H1 (cell line): ENCODE results near the gene DHRS7B. TPM values are rescaled to one million over a fixed set of nuclear protein-coding genes. Genes with fewer than 3 reads are reported as not detected.
A peak's percentile ranks its signal among the peaks of the same experiment; 100 is the strongest.

ENCODE experiments used
- CTCF ChIA-PET: fragments of 300-600 bp; sonication (Branson Sonifier 250); formaldehyde crosslinking; loops from one replicate; lab custom pipeline; 2021; ENCODE audit not compliant: partially characterized antibody; lab: Charles Lee
- POLR2A ChIA-PET: fragments of 300-600 bp; sonication (Branson Sonifier 250); formaldehyde crosslinking; loops from one replicate; lab custom pipeline; 2021; ENCODE audit warnings: inconsistent platforms; ENCODE audit not compliant: partially characterized antibody; lab: Charles Lee
- DNase-seq, 2 experiments: peaks; one replicate each; pipeline versions ENCODE4 v3.0.0 to v3.0.0-alpha.2; 2010 to 2022; ENCODE audit warnings: low spot score in 2 of 2, low read depth in 1 of 2, mixed read lengths in 1 of 2
- FAIRE-seq: peaks from 2 replicates; lab custom pipeline; 2011; peaks lifted over from hg19 to GRCh38; lab: Jason Lieb, UNC
- H2AFZ ChIP-seq: 2 replicates; pipeline ENCODE4 v1.8.1; 2012; ENCODE audit warnings: low read length, inconsistent platforms
- H2AK5ac ChIP-seq: 2 replicates; pipeline ENCODE4 v1.6.1; 2013; ENCODE audit warnings: low read depth, low read length
- H2BK120ac ChIP-seq: replicated peaks from 2 replicates; pipeline ENCODE3; 2013; ENCODE audit warnings: low read depth, low read length, inconsistent platforms
- H2BK12ac ChIP-seq: 2 replicates; pipeline ENCODE4 v1.6.1; 2013; ENCODE audit warnings: low read depth, low read length
- H2BK15ac ChIP-seq: 2 replicates; pipeline ENCODE4 v1.6.1; 2013; ENCODE audit warnings: low read length
- H2BK20ac ChIP-seq: 2 replicates; pipeline ENCODE4 v1.6.1; 2013; ENCODE audit warnings: low read length
- H2BK5ac ChIP-seq: 2 replicates; pipeline ENCODE4 v1.6.1; 2013; ENCODE audit warnings: low read depth, low read length
- H3K14ac ChIP-seq: 2 replicates; pipeline ENCODE4 v1.6.1; 2013; ENCODE audit warnings: inconsistent platforms; ENCODE audit not compliant: insufficient read length
- H3K18ac ChIP-seq: 2 replicates; pipeline ENCODE4 v1.6.1; 2013; ENCODE audit warnings: low read length; ENCODE audit errors: extremely low read depth
- H3K23ac ChIP-seq: 2 replicates; pipeline ENCODE4 v1.6.1; 2013; ENCODE audit warnings: inconsistent platforms; ENCODE audit not compliant: insufficient read length
- H3K23me2 ChIP-seq: 2 replicates; pipeline ENCODE4 v1.6.1; 2013; ENCODE audit warnings: low read depth, low read length
- H3K27ac ChIP-seq: 2 replicates; pipeline ENCODE4 v1.6.1; 2011; ENCODE audit warnings: low read depth, low read length, inconsistent platforms
- H3K27me3 ChIP-seq, 4 experiments: replicated peaks in 1 of 4; 1 replicate in 1 of 4; 2 replicates in 3 of 4; pipeline versions ENCODE4 v1.6.1 to v1.8.1; 2011 to 2013; ENCODE audit warnings: low read length in 3 of 4, mild to moderate bottlenecking in 3 of 4, inconsistent platforms in 2 of 4, mixed read lengths in 2 of 4, moderate library complexity in 1 of 4; ENCODE audit not compliant: control insufficient read depth in 3 of 4, insufficient read depth in 3 of 4; ENCODE audit errors: extremely low read depth in 1 of 4
- H3K36me3 ChIP-seq, 4 experiments: 2 replicates each; pipeline versions ENCODE4 v1.6.1 to v1.8.1; 2011 to 2013; ENCODE audit warnings: mild to moderate bottlenecking in 4 of 4, low read length in 3 of 4, moderate library complexity in 2 of 4, control low read depth in 1 of 4, inconsistent platforms in 1 of 4; ENCODE audit not compliant: insufficient read depth in 4 of 4, control insufficient read depth in 2 of 4
- H3K4ac ChIP-seq: replicated peaks from 2 replicates; pipeline ENCODE3; 2013; ENCODE audit warnings: low read length, low read depth, mixed read lengths, inconsistent platforms; ENCODE audit not compliant: insufficient read length
- H3K4me1 ChIP-seq, 4 experiments: replicated peaks in 1 of 4; 1 replicate in 1 of 4; 2 replicates in 3 of 4; pipeline versions ENCODE4 v1.6.1 to v1.8.1; 2011 to 2013; ENCODE audit warnings: low read length in 3 of 4, inconsistent platforms in 2 of 4, mixed read lengths in 1 of 4; ENCODE audit not compliant: insufficient read depth in 4 of 4, control insufficient read depth in 3 of 4
- H3K4me2 ChIP-seq, 2 experiments: 2 replicates each; pipeline versions ENCODE4 v1.6.1 to v1.8.1; 2011 to 2013; ENCODE audit warnings: low read depth in 2 of 2, low read length in 2 of 2, control low read depth in 1 of 2, inconsistent platforms in 1 of 2, mild to moderate bottlenecking in 1 of 2; ENCODE audit not compliant: insufficient read depth in 1 of 2
- H3K4me3 ChIP-seq, 4 experiments: fragments of 200-600, 300-600 bp in 1 of 4; sonication (generic), shearing (Covaris generic), sonication (Bioruptor Twin) in 1 of 4; 2 replicates each; pipeline versions ENCODE4 v1.5.1 to v1.8.1; 2011 to 2016; ENCODE audit warnings: low read length in 4 of 4, low read depth in 3 of 4, control low read depth in 2 of 4, inconsistent platforms in 2 of 4, mild to moderate bottlenecking in 2 of 4, mixed read lengths in 1 of 4, moderate library complexity in 1 of 4; ENCODE audit not compliant: insufficient read depth in 2 of 4; ENCODE audit errors: extremely low read depth in 1 of 4
- H3K56ac ChIP-seq: replicated peaks from 2 replicates; pipeline ENCODE3; 2013; ENCODE audit warnings: low read depth, mild to moderate bottlenecking, mixed read lengths, low read length, inconsistent platforms; ENCODE audit not compliant: insufficient read length
- H3K79me1 ChIP-seq: 2 replicates; pipeline ENCODE4 v1.6.1; 2013; ENCODE audit warnings: low read depth, low read length, control low read depth
- H3K79me2 ChIP-seq, 2 experiments: 2 replicates each; pipeline versions ENCODE4 v1.6.1 to v1.8.1; 2012 to 2013; ENCODE audit warnings: low read length in 2 of 2, mild to moderate bottlenecking in 2 of 2, inconsistent platforms in 1 of 2; ENCODE audit not compliant: insufficient read depth in 2 of 2, control insufficient read depth in 1 of 2
- H3K9ac ChIP-seq, 4 experiments: replicated peaks in 1 of 4; 1 replicate in 1 of 4; 2 replicates in 3 of 4; pipeline versions ENCODE4 v1.6.1 to v1.8.1; 2011 to 2013; ENCODE audit warnings: low read depth in 3 of 4, low read length in 3 of 4, control low read depth in 2 of 4, mild to moderate bottlenecking in 2 of 4, moderate library complexity in 2 of 4, inconsistent platforms in 1 of 4; ENCODE audit errors: extremely low read depth in 1 of 4
- H3K9me3 ChIP-seq, 2 experiments: 2 replicates each; pipeline versions ENCODE4 v1.6.1 to v1.8.1; 2012 to 2013; ENCODE audit warnings: mild to moderate bottlenecking in 2 of 2, moderate library complexity in 2 of 2, control low read depth in 1 of 2, inconsistent platforms in 1 of 2, low read depth in 1 of 2, low read length in 1 of 2, mixed read lengths in 1 of 2; ENCODE audit not compliant: insufficient read depth in 2 of 2
- H4K20me1 ChIP-seq, 2 experiments: replicated peaks in 1 of 2; 2 replicates each; pipeline versions ENCODE3 to v1.8.1; 2011 to 2013; ENCODE audit warnings: inconsistent platforms in 2 of 2, low read length in 2 of 2, mild to moderate bottlenecking in 1 of 2; ENCODE audit not compliant: insufficient read depth in 2 of 2, control insufficient read depth in 1 of 2
- H4K5ac ChIP-seq: 2 replicates; pipeline ENCODE4 v1.6.1; 2013; ENCODE audit warnings: low read length, low read depth, mixed read lengths, inconsistent platforms; ENCODE audit not compliant: insufficient read length
- H4K8ac ChIP-seq: 2 replicates; pipeline ENCODE4 v1.8.0; 2013; ENCODE audit warnings: mild to moderate bottlenecking, moderate library complexity, low read length, inconsistent platforms; ENCODE audit not compliant: insufficient read depth; ENCODE audit errors: extremely low read depth
- H4K91ac ChIP-seq: replicated peaks from 2 replicates; pipeline ENCODE3; 2013; ENCODE audit warnings: low read length, mixed read lengths, inconsistent platforms; ENCODE audit not compliant: insufficient read length
- ASH2L ChIP-seq: fragments of 200-600, 300-600 bp; sonication (generic); IDR thresholded peaks from one replicate; pipeline ENCODE4 v1.7.1; 2017; ENCODE audit warnings: low read length
- CBX5 ChIP-seq: fragments of 300-800, 300-1000 bp; sonication (generic); IDR thresholded peaks from 2 replicates; pipeline ENCODE4 v1.7.1; 2016; ENCODE audit warnings: antibody characterized with exemption, low read length, low read depth
- EZH2 ChIP-seq: fragments of 200-600 bp; sonication (generic); IDR thresholded peaks from 2 replicates; pipeline ENCODE4 v1.7.1; 2012; ENCODE audit warnings: low read depth, mild to moderate bottlenecking, moderate library complexity, low read length, inconsistent platforms; ENCODE audit not compliant: severe bottlenecking
- JUN ChIP-seq: IDR thresholded peaks from 2 replicates; pipeline ENCODE4 v1.6.1; 2011; ENCODE audit warnings: low read depth, mild to moderate bottlenecking, improper control_type of control experiment, low read length
- SAP30 ChIP-seq: fragments of 300-600 bp; sonication (generic); IDR thresholded peaks from 2 replicates; pipeline ENCODE4 v1.7.1; 2012; ENCODE audit warnings: low read length, moderate library complexity, mild to moderate bottlenecking, inconsistent platforms; ENCODE audit not compliant: insufficient read depth, insufficient replicate concordance
- SP4 ChIP-seq: IDR thresholded peaks from 2 replicates; pipeline ENCODE4 v1.6.1; 2012; ENCODE audit warnings: low read length, inconsistent platforms
- SUZ12 ChIP-seq: fragments of 200-600 bp; sonication (generic); IDR thresholded peaks from 2 replicates; pipeline ENCODE4 v1.6.1; 2012; ENCODE audit warnings: mild to moderate bottlenecking, inconsistent platforms, low read length, moderate library complexity, mixed read lengths
- WGBS, 2 experiments: shearing (Covaris generic) in 1 of 2; methylation state at CpG; one replicate each; pipeline versions ENCODE4 v1.1.6 to v1.1.7; 2013 to 2015; ENCODE audit warnings: low lambda C conversion rate in 2 of 2, mixed read lengths in 2 of 2, inconsistent platforms in 1 of 2, low coverage in 1 of 2, missing lambda C conversion rate in 1 of 2; ENCODE audit not compliant: insufficient replicate concordance in 2 of 2, insufficient coverage in 1 of 2, insufficient read length in 1 of 2; ENCODE audit errors: extremely low coverage in 1 of 2, missing lambda C conversion rate in 1 of 2; 5-methylcytosine and 5-hydroxymethylcytosine counted together
- polyA plus RNA-seq, 7 experiments: library from polyadenylated mRNA; depleted of rRNA in 3 of 7; stranded (reverse) in 5 of 7; unstranded in 2 of 7; fragments of >200 nt in 5 of 7; fragments of 200-250 nt in 2 of 7; gene quantifications; 1 replicate in 5 of 7; 2 replicates in 1 of 7; 4 replicates in 1 of 7; pipeline versions ENCODE4 v1.2.1 to v1.2.3, GENCODE V29; 2011 to 2013; ENCODE audit warnings: missing spikeins in 2 of 7, mixed read lengths in 2 of 7
- total RNA-seq: library from RNA; stranded (reverse); fragmentation: NEBNext Ultra II Directional; extraction: Animal tissue kit (Norgen Biotek cat#: 25700); gene quantifications from 2 replicates; pipeline ENCODE4 v1.2.1, GENCODE V29; 2021
- TF ChIP-seq, protein P1 (sequence below): IDR thresholded peaks from 2 replicates; pipeline ENCODE4 v1.6.1; 2012; ENCODE audit warnings: low read length, inconsistent platforms

DHRS7B gene
- total and polyA plus RNA-seq, 2 of the 8 experiments (the other 6 are each of a cell fraction or from before 2014, with no cell fraction given) = 11.0 to 27.9 TPM

DNA sequence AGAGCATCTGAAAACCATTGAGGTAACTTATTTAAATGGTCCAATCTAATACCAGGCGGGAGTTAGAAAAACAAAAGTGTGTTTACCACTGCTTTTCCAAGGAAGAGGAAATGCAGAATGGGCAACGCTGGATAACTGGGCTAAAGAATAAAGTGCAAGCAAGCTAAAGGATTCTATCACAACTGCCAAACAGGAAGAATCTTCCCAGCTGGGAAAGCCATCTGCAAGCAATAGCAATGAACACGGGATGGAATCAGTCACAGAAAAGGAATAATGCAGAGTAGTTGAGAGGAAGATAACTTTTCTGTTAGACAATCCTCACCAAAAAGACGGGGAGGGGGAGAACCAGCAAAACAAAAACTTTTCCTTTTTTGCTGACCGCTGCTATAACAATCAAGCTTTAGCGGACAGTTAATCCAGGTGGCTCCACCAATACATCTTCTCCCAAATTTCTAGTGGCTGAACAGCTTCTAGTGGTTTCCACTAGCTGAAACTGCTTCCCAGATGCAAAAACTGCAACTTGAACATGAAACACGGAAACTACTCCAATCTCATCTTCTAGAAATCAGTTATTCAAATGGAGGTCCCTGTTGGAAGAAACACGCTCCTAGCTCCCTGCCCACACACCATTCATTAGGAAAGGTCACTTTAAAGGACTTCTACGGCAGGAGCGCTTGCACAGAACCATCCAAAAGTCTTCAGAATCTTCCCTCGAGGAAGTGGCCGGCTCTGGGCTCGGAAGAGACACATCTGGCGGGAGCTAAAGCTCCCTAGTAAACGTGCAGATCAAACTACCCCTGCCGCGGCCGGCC lies 86.3 kb downstream of the DHRS7B start:
- Histone ChIP-seq H3K18ac (no peak overlapping the region), H4K5ac (no peak overlapping the region), H3K79me2 (peaks cover 50 to 59% of the 10 kb centered on the region in 2 experiments), H3K4me3 (peak overlapping the region; percentile 85 to 97 (median 92)), H2AFZ (no peak overlapping the region), H3K27me3 (no peaks in the 10 kb centered on the region), H2BK5ac (peak overlapping the region; percentile 93; the same call in 1 of the 2 replicates), H4K91ac (no peak overlapping the region), H3K36me3 (peaks cover 0 to 18% (median 4%) of the 10 kb centered on the region in 4 experiments; a peak in 4 of 8 replicates), H4K20me1 (peaks cover 29 to 32% of the 10 kb centered on the region in 2 experiments), H2BK15ac (no peak overlapping the region), H3K79me1 (peaks cover 18% of the 10 kb centered on the region), H3K9ac (peak overlapping the region; percentile 91 to 96 (median 94)), H3K23me2 (peaks cover 8% of the 10 kb centered on the region), H2BK20ac (no peak overlapping the region), H4K8ac (peak overlapping the region; percentile 98), H3K27ac (peak overlapping the region; percentile 97), H3K4ac (peak overlapping the region; percentile 12), H2BK120ac (no peak overlapping the region), H3K4me1 (peaks cover 0 to 14% (median 5%) of the 10 kb centered on the region in 4 experiments; a peak in 4 of 7 replicates), H3K4me2 (peak overlapping the region; percentile 87 to 89), H2AK5ac (no peak overlapping the region), H3K9me3 (no peaks in the 10 kb centered on the region), H3K14ac (no peak overlapping the region), H3K23ac (no peak overlapping the region), H2BK12ac (no peak overlapping the region), H3K56ac (peak overlapping the region; percentile 71)
- no peak for TF ChIP-seq EZH2
- TF ChIP-seq, protein P1, sequence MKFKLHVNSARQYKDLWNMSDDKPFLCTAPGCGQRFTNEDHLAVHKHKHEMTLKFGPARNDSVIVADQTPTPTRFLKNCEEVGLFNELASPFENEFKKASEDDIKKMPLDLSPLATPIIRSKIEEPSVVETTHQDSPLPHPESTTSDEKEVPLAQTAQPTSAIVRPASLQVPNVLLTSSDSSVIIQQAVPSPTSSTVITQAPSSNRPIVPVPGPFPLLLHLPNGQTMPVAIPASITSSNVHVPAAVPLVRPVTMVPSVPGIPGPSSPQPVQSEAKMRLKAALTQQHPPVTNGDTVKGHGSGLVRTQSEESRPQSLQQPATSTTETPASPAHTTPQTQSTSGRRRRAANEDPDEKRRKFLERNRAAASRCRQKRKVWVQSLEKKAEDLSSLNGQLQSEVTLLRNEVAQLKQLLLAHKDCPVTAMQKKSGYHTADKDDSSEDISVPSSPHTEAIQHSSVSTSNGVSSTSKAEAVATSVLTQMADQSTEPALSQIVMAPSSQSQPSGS = no peak
- TF ChIP-seq ASH2L = no peak
- TF ChIP-seq SP4 = no peak
- no peak for TF ChIP-seq SAP30
- no peak for TF ChIP-seq JUN
- TF ChIP-seq CBX5 = no peak
- TF ChIP-seq SUZ12 = no peak
- POLR2A ChIA-PET = interaction anchor here (0.8 to 4.9 kb wide), 18 partner anchors 8 to 170 kb away, joined by 3 to 42 read pairs (median 5); partner anchors contain the start of gene USP22
- no peak for FAIRE-seq
- CTCF ChIA-PET = interaction anchor here (0.6 to 3.6 kb wide), 6 partner anchors 9 to 174 kb away, joined by 3 to 28 read pairs (median 3); no protein-coding TSS in a partner anchor
- 18% methylated on average over 13 of the region's 18 CpGs; no CpG with 5 or more reads in 1 of the 2 experiments for WGBS, 2 experiments
- DNase-seq = no peak
